PC-9 (cell line): ENCODE measurements around the gene CXCR1. TPM values are rescaled to one million over a fixed set of nuclear protein-coding genes. Genes with fewer than 3 reads are reported as not detected.

Experiments used
- BruUV-seq: library from RNA; stranded (reverse); fragments of 400-500 nt; replicated peaks from 2 replicates; lab custom pipeline; 2021; lab: Mats Ljungman, UMichigan
- CTCF ChIA-PET: fragments of 300-600 bp; sonication (Branson Sonifier 250); formaldehyde crosslinking; loops from one replicate; lab custom pipeline; 2022; ENCODE audit warnings: antibody characterized with exemption; lab: Charles Lee
- POLR2A ChIA-PET: fragments of 300-600 bp; sonication (Branson Sonifier 250); formaldehyde crosslinking; loops from one replicate; lab custom pipeline; 2022; ENCODE audit warnings: antibody characterized with exemption; ENCODE audit not compliant: unreplicated experiment; lab: Charles Lee
- DNase-seq, 2 experiments: peaks; one replicate each; pipeline versions ENCODE4 v3.0.0 to v3.0.0-alpha.2; 2015 to 2022; ENCODE audit warnings: mixed read lengths in 1 of 2
- H2AFZ ChIP-seq: fragments of 200-600 bp; sonication (generic); 2 replicates; pipeline ENCODE4 v1.8.1; 2017; ENCODE audit warnings: antibody characterized with exemption
- H3F3A ChIP-seq: fragments of 200-600 bp; sonication (generic); 2 replicates; pipeline ENCODE4 v1.8.1; 2017; ENCODE audit warnings: antibody characterized with exemption, mild to moderate bottlenecking, low read depth; ENCODE audit not compliant: insufficient read depth
- H3K27ac ChIP-seq: fragments of 200-600 bp; sonication (generic); 2 replicates; pipeline ENCODE4 v1.6.1; 2016; ENCODE audit warnings: mixed run types
- H3K27me3 ChIP-seq: fragments of 200-600 bp; sonication (generic); 2 replicates; pipeline ENCODE4 v1.6.1; 2016; ENCODE audit warnings: low read depth, mixed run types; ENCODE audit not compliant: insufficient read depth
- H3K36me3 ChIP-seq: fragments of 200-600 bp; sonication (generic); 2 replicates; pipeline ENCODE4 v1.6.1; 2016; ENCODE audit warnings: low read depth, mixed run types
- H3K4me1 ChIP-seq: fragments of 200-600 bp; sonication (generic); replicated peaks from 2 replicates; pipeline ENCODE4 v1.6.1; 2016; ENCODE audit warnings: mixed run types; ENCODE audit not compliant: insufficient read depth
- H3K4me2 ChIP-seq: fragments of 200-600 bp; sonication (generic); 2 replicates; pipeline ENCODE4 v1.6.1; 2017; ENCODE audit warnings: mixed run types
- H3K4me3 ChIP-seq: fragments of 200-600 bp; sonication (generic); 2 replicates; pipeline ENCODE4 v1.6.1; 2016; ENCODE audit warnings: mixed run types
- H3K79me2 ChIP-seq: fragments of 200-600 bp; sonication (generic); 2 replicates; pipeline ENCODE4 v1.6.1; 2017; ENCODE audit warnings: low read depth, mixed run types
- H3K9me2 ChIP-seq: fragments of 200-600 bp; sonication (generic); 2 replicates; pipeline ENCODE4 v1.8.1; 2017; ENCODE audit warnings: mild to moderate bottlenecking; ENCODE audit not compliant: insufficient read depth
- H3K9me3 ChIP-seq: fragments of 200-600 bp; sonication (generic); 2 replicates; pipeline ENCODE4 v1.8.1; 2016; ENCODE audit warnings: low read depth; ENCODE audit not compliant: insufficient read depth
- H4K20me1 ChIP-seq: fragments of 200-600 bp; sonication (generic); 2 replicates; pipeline ENCODE4 v1.8.1; 2017; ENCODE audit not compliant: insufficient read depth
- EZH2 ChIP-seq: fragments of 200-600 bp; sonication (generic); IDR thresholded peaks from 2 replicates; pipeline ENCODE4 v1.8.0; 2017; ENCODE audit warnings: antibody characterized with exemption, low read depth
- intact Hi-C: fragments of 100-400 bp; cut with micrococcal nuclease; formaldehyde crosslinking; loops from one replicate; pipeline ENCODE4 v1.10.0; 2022; ENCODE audit not compliant: unreplicated experiment
- total RNA-seq: library from RNA; stranded (reverse); gene quantifications from 2 replicates; pipeline ENCODE4 v1.2.3, GENCODE V29; 2021
- TF ChIP-seq, protein P1 (sequence below): fragments of 200-600 bp; sonication (generic); conservative IDR thresholded peaks from 2 replicates; pipeline ENCODE4 v1.6.1; 2017; ENCODE audit warnings: mixed run types, antibody characterized with exemption, mild to moderate bottlenecking, moderate library complexity

CXCR1 gene
- total RNA-seq, 1 experiment from 2014 or later: not detected

DNA sequence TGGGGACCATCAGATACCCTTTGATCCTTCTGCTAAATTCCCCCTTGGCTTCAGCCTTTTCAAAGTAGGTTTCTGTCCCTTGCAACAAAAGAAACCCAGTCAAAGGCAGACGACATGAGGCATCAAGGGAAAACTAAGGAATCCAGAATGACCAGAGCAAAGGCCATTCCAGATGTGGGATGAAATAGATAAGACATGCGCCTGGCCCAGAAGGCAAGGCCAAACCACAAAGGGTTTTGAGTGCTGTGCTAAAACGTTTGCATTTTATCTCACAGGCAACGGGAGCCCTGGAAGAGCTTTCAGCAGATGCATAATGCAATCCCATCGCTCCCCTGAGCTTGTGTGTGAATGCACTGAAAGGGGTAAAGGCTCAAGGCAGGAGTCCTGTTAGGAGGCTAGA, 17.7 kb downstream of the CXCR1 start:
- no peaks in the 10 kb centered on the region for H3K36me3 ChIP-seq
- no peaks in the 10 kb centered on the region for H4K20me1 ChIP-seq
- no peak for DNase-seq
- H3K4me2 ChIP-seq: no peak overlapping the region
- H3K9me3 ChIP-seq: no peaks in the 10 kb centered on the region
- no peak overlapping the region for H3K27ac ChIP-seq
- H3K79me2 ChIP-seq: no peaks in the 10 kb centered on the region
- intact Hi-C loops: no loop called here
- BruUV-seq: no TSS peak
- no peaks in the 10 kb centered on the region; the same call in 1 of the 2 replicates for H3K27me3 ChIP-seq
- POLR2A ChIA-PET: no interaction called here
- H3K4me1 ChIP-seq: peaks cover 13% of the 10 kb centered on the region
- no peaks in the 10 kb centered on the region for H3K9me2 ChIP-seq
- no peak overlapping the region for H3K4me3 ChIP-seq
- H2AFZ ChIP-seq: no peak overlapping the region
- TF ChIP-seq, protein P1, sequence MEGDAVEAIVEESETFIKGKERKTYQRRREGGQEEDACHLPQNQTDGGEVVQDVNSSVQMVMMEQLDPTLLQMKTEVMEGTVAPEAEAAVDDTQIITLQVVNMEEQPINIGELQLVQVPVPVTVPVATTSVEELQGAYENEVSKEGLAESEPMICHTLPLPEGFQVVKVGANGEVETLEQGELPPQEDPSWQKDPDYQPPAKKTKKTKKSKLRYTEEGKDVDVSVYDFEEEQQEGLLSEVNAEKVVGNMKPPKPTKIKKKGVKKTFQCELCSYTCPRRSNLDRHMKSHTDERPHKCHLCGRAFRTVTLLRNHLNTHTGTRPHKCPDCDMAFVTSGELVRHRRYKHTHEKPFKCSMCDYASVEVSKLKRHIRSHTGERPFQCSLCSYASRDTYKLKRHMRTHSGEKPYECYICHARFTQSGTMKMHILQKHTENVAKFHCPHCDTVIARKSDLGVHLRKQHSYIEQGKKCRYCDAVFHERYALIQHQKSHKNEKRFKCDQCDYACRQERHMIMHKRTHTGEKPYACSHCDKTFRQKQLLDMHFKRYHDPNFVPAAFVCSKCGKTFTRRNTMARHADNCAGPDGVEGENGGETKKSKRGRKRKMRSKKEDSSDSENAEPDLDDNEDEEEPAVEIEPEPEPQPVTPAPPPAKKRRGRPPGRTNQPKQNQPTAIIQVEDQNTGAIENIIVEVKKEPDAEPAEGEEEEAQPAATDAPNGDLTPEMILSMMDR: no peak
- TF ChIP-seq EZH2: no peak
- CTCF ChIA-PET: no interaction called here
- no peaks in the 10 kb centered on the region for H3F3A ChIP-seq

DNA sequence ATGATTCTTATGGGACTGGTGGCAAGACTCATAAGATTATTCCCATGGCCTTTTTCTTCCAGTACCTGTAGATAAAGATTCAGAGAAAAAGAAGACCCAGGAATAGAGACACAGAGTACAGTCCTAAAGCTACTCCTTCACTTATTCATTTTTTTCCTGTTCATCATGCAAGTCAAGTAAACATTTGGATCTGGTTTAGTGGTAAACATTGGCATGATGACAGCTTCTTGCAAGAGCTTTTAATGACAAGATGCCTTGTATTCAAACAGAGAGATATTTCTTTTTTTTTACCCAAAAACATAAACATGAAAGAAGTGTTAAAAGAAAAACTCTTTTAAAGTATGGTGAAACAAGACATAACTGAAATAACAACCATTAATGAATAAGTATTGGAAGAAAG, 20.7 kb downstream of the CXCR1 start:
- no TSS peak for BruUV-seq
- POLR2A ChIA-PET: interaction anchor here (0.7 kb wide), 1 partner anchor 1041 kb away, joined by 3 read pairs; no protein-coding TSS in a partner anchor

DNA sequence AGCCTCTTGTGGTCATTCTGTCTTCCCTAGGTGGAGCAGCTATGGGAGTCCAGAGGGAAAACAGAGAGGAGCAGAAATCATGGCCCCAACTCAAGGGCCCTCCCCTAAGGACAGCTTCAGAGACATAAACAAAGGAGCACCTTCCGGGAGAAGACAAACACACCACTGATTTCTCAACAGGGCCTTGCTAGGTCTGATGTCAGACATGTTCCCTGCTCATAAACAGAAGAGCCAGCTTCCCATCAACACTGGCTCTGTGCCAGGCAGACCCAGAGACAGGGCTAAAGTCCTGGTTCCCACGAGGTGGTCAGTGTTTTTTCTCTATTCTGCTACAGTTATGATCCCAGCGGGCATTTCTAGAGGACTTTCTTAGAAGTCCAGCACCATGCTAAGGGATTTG, 21.6 kb downstream of the CXCR1 start:
- no peak overlapping the region for H3K4me2 ChIP-seq
- BruUV-seq: no TSS peak
- H3K27ac ChIP-seq: no peak overlapping the region
- no peak overlapping the region for H3K4me3 ChIP-seq
- no peak for DNase-seq
- H3K4me1 ChIP-seq: no peaks in the 10 kb centered on the region
- H3K36me3 ChIP-seq: no peaks in the 10 kb centered on the region
- no peaks in the 10 kb centered on the region for H3K79me2 ChIP-seq
- H4K20me1 ChIP-seq: no peaks in the 10 kb centered on the region
- intact Hi-C loops: no loop called here
- no peaks in the 10 kb centered on the region for H3K9me3 ChIP-seq
- H3F3A ChIP-seq: no peaks in the 10 kb centered on the region
- TF ChIP-seq, protein P1: no peak
- no peak for TF ChIP-seq EZH2
- CTCF ChIA-PET: no interaction called here
- POLR2A ChIA-PET: no interaction called here
- H3K9me2 ChIP-seq: no peaks in the 10 kb centered on the region
- H3K27me3 ChIP-seq: peaks cover 33% of the 10 kb centered on the region; the same call in 1 of the 2 replicates
- no peak overlapping the region for H2AFZ ChIP-seq

More for the DNA sequence above, 20.7 kb downstream of the CXCR1 start:
- no peaks in the 10 kb centered on the region for H3K9me3 ChIP-seq
- H3K27ac ChIP-seq: no peak overlapping the region
- TF ChIP-seq, protein P1: no peak
- no peak for TF ChIP-seq EZH2
- intact Hi-C loops: no loop called here
- H3K9me2 ChIP-seq: no peaks in the 10 kb centered on the region
- no peaks in the 10 kb centered on the region for H4K20me1 ChIP-seq
- H3K4me2 ChIP-seq: no peak overlapping the region
- H3K36me3 ChIP-seq: no peaks in the 10 kb centered on the region
- CTCF ChIA-PET: interaction anchor here (0.9 kb wide), 1 partner anchor 360 kb away, joined by 6 read pairs; no protein-coding TSS in a partner anchor
- peaks cover 23% of the 10 kb centered on the region; the same call in 1 of the 2 replicates for H3K27me3 ChIP-seq
- DNase-seq: no peak
- H3K4me1 ChIP-seq: no peaks in the 10 kb centered on the region
- H3K4me3 ChIP-seq: no peak overlapping the region
- H3K79me2 ChIP-seq: no peaks in the 10 kb centered on the region
- no peak overlapping the region for H2AFZ ChIP-seq
- no peaks in the 10 kb centered on the region for H3F3A ChIP-seq
